Loucy (cell line): ENCODE measurements around the gene PSMB2.

Source experiments
- EZH2phosphoT487 ChIP-seq: fragments of 200-600 bp; IDR thresholded peaks from 2 replicates; pipeline ENCODE4 v1.6.1; 2018; ENCODE audit warnings: antibody characterized with exemption, mild to moderate bottlenecking, moderate library complexity, borderline replicate concordance
- TF ChIP-seq, protein P1 (sequence below): fragments of 200-600 bp; sonication (generic); conservative IDR thresholded peaks from 2 replicates; pipeline ENCODE4 v1.5.1; 2014; ENCODE audit warnings: mild to moderate bottlenecking, antibody characterized with exemption, low read length

DNA sequence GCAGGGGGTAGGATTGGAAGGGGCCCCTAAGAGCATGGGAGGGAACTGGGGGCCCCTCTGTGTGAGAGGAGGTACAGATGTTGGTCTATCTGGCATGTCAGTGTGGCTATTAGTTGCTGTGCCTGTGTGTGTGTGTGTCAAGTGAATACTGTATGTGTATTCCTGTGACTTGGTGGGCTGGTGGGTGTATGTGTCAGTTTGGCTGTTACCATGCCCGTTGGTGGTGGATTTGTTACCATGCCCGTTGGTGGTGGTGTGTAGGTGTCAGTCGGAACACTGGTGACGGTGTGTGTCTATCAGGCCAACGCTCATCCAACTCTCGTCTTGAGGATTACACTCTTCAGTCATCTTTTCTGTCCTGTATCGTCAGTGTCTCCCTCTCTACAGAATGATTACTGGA is 45.6 kb downstream of the PSMB2 start:
- TF ChIP-seq, protein P1, sequence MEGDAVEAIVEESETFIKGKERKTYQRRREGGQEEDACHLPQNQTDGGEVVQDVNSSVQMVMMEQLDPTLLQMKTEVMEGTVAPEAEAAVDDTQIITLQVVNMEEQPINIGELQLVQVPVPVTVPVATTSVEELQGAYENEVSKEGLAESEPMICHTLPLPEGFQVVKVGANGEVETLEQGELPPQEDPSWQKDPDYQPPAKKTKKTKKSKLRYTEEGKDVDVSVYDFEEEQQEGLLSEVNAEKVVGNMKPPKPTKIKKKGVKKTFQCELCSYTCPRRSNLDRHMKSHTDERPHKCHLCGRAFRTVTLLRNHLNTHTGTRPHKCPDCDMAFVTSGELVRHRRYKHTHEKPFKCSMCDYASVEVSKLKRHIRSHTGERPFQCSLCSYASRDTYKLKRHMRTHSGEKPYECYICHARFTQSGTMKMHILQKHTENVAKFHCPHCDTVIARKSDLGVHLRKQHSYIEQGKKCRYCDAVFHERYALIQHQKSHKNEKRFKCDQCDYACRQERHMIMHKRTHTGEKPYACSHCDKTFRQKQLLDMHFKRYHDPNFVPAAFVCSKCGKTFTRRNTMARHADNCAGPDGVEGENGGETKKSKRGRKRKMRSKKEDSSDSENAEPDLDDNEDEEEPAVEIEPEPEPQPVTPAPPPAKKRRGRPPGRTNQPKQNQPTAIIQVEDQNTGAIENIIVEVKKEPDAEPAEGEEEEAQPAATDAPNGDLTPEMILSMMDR: no peak
- no peak for TF ChIP-seq EZH2phosphoT487
